GM12891 (cell line): ENCODE results near the gene LIPH.

Experiments used
- PAX5 ChIP-seq: IDR thresholded peaks from 2 replicates; pipeline ENCODE4 v1.6.1; 2011; ENCODE audit warnings: low read length, moderate library complexity, mild to moderate bottlenecking; ENCODE audit not compliant: insufficient read depth, severe bottlenecking
- POLR2A ChIP-seq: IDR thresholded peaks from 2 replicates; pipeline ENCODE4 v1.6.1; 2011; ENCODE audit warnings: low read depth, low read length, control low read depth
- POLR2AphosphoS5 ChIP-seq: IDR thresholded peaks from 2 replicates; pipeline ENCODE4 v1.6.1; 2011; ENCODE audit warnings: low read depth, low read length, control low read depth
- SPI1 ChIP-seq: IDR thresholded peaks from 2 replicates; pipeline ENCODE4 v1.6.1; 2011; ENCODE audit warnings: low read depth, low read length, control low read depth
- TAF1 ChIP-seq: IDR thresholded peaks from 2 replicates; pipeline ENCODE4 v1.6.1; 2011; ENCODE audit warnings: low read depth, low read length, control low read depth

GRCh38 chr3:185460719-185461350 is 91.6 kb downstream of the LIPH start:
- no peak for TF ChIP-seq POLR2A
- no peak for TF ChIP-seq TAF1
- no peak for TF ChIP-seq POLR2AphosphoS5
- TF ChIP-seq SPI1 = no peak
- no peak for TF ChIP-seq PAX5
